RWPE2 (cell line): ENCODE results near the gene MAGI1.

Source experiments
- ATAC-seq: fragments of 200-7000 bp; cut with Tn5 transposase; 3 replicates; pipeline ENCODE4 v1.9.1; 2021; ENCODE audit warnings: low read depth
- DNase-seq: peaks from one replicate; pipeline ENCODE4 v3.0.0-alpha.2; 2020; ENCODE audit warnings: low spot score
- H3K27ac ChIP-seq: fragments of 450-650 bp; 2 replicates; pipeline ENCODE4 v1.5.1; 2017; ENCODE audit warnings: mild to moderate bottlenecking; ENCODE audit not compliant: poor library complexity, severe bottlenecking
- H3K27me3 ChIP-seq: fragments of 250-450 bp; sonication (Bioruptor Pico); 2 replicates; pipeline ENCODE4 v1.5.1; 2021; ENCODE audit warnings: mild to moderate bottlenecking, moderate library complexity; ENCODE audit not compliant: insufficient read depth, poor library complexity, severe bottlenecking
- H3K36me3 ChIP-seq: fragments of 250-450 bp; sonication (Bioruptor Pico); 2 replicates; pipeline ENCODE4 v1.5.1; 2020; ENCODE audit warnings: low read depth, mild to moderate bottlenecking, moderate library complexity
- H3K4me1 ChIP-seq: fragments of 250-450 bp; sonication (Bioruptor Pico); 2 replicates; pipeline ENCODE4 v1.5.1; 2021; ENCODE audit warnings: mild to moderate bottlenecking, moderate library complexity; ENCODE audit not compliant: insufficient read depth, poor library complexity, severe bottlenecking
- H3K4me3 ChIP-seq: fragments of 250-450 bp; sonication (Bioruptor Pico); 2 replicates; pipeline ENCODE4 v1.5.1; 2021; ENCODE audit warnings: mild to moderate bottlenecking, moderate library complexity; ENCODE audit not compliant: severe bottlenecking
- H3K9me3 ChIP-seq: fragments of 250-450 bp; sonication (Bioruptor Pico); 2 replicates; pipeline ENCODE4 v1.5.1; 2021; ENCODE audit warnings: mild to moderate bottlenecking, moderate library complexity; ENCODE audit not compliant: severe bottlenecking
- CTCF ChIP-seq: fragments of 450-650 bp; IDR thresholded peaks from one replicate; pipeline ENCODE4 v1.5.1; 2017; ENCODE audit warnings: mild to moderate bottlenecking, moderate library complexity; ENCODE audit not compliant: poor library complexity, severe bottlenecking

The MAGI1 gene

GRCh38 chr3:65808824-65809223 lies 229.9 kb downstream of the MAGI1 start:
- no peak for TF ChIP-seq CTCF
- no peak for DNase-seq
- no peaks in the 10 kb centered on the region for H3K27me3 ChIP-seq
- H3K27ac ChIP-seq = no peak overlapping the region
- H3K36me3 ChIP-seq = no peaks in the 10 kb centered on the region
- ATAC-seq = no peak
- H3K4me1 ChIP-seq = no peaks in the 10 kb centered on the region
- H3K4me3 ChIP-seq = no peak overlapping the region
- no peaks in the 10 kb centered on the region for H3K9me3 ChIP-seq

GRCh38 chr3:65808407-65808806 lies 230.3 kb downstream of the MAGI1 start:
- no peaks in the 10 kb centered on the region for H3K27me3 ChIP-seq
- no peak overlapping the region for H3K4me3 ChIP-seq
- H3K9me3 ChIP-seq = no peaks in the 10 kb centered on the region
- no peak for TF ChIP-seq CTCF
- DNase-seq (no peak), ATAC-seq (no peak)
- no peaks in the 10 kb centered on the region for H3K4me1 ChIP-seq
- H3K36me3 ChIP-seq = no peaks in the 10 kb centered on the region
- no peak overlapping the region for H3K27ac ChIP-seq

- Histone ChIP-seq H3K27me3 (no peaks in the 10 kb centered on the region), H3K36me3 (no peaks in the 10 kb centered on the region), H3K4me1 (no peaks in the 10 kb centered on the region), H3K4me3 (no peak overlapping the region), H3K27ac (no peak overlapping the region), H3K9me3 (no peaks in the 10 kb centered on the region)
- ATAC-seq (no peak), DNase-seq (no peak)
- TF ChIP-seq CTCF = no peak
These were observed 231.5 kb downstream of the MAGI1 start for GRCh38 chr3:65807225-65807624.

- Histone ChIP-seq H3K27me3 (no peaks in the 10 kb centered on the region), H3K27ac (no peak overlapping the region)
These were observed 232.1 kb downstream of the MAGI1 start for GRCh38 chr3:65806600-65806999.

More at GRCh38 chr3:65806600-65806999, 232.1 kb downstream of the MAGI1 start:
- H3K4me3 ChIP-seq = no peak overlapping the region
- H3K9me3 ChIP-seq = no peaks in the 10 kb centered on the region
- ATAC-seq = no peak
- H3K4me1 ChIP-seq = no peaks in the 10 kb centered on the region
- no peaks in the 10 kb centered on the region for H3K36me3 ChIP-seq
- peak; percentile 14 for TF ChIP-seq CTCF
- DNase-seq = no peak
